Memory B cell (primary cell): Measurements from ENCODE around the gene SRF.
A peak's percentile ranks its signal among the peaks of the same experiment; 100 is the strongest.
"Not testable (repeated sequence)": the region's sequence is repeated elsewhere in the genome, so short reads cannot be mapped to it uniquely, and the experiment has no call there.

Source experiments
- ATAC-seq: fragments of 150-1000 bp; cut with Tn5 transposase; 2 replicates; pipeline ENCODE4 v1.10.0; 2021; ENCODE audit warnings: low read depth, mild to moderate bottlenecking, moderate library complexity
- DNase-seq, 2 donors: peaks; one replicate each; pipeline ENCODE4 v3.0.0; 2022; ENCODE audit warnings: low spot score in 2 of 2
- H3K27ac Mint-ChIP-seq: one replicate; pipeline ENCODE4 v1.8.0; 2022; ENCODE audit warnings: mild to moderate bottlenecking, moderate library complexity, mixed read lengths
- H3K27me3 Mint-ChIP-seq: one replicate; pipeline ENCODE4 v1.8.0; 2022; ENCODE audit warnings: mixed read lengths
- H3K36me3 Mint-ChIP-seq: one replicate; pipeline ENCODE4 v1.8.0; 2022; ENCODE audit warnings: mild to moderate bottlenecking, mixed read lengths
- H3K4me1 Mint-ChIP-seq: one replicate; pipeline ENCODE4 v1.8.0; 2022; ENCODE audit warnings: mixed read lengths
- H3K4me3 Mint-ChIP-seq: one replicate; pipeline ENCODE4 v1.8.0; 2022; ENCODE audit warnings: mild to moderate bottlenecking, moderate library complexity, mixed read lengths
- H3K9me3 Mint-ChIP-seq: one replicate; pipeline ENCODE4 v1.8.0; 2022; ENCODE audit warnings: mixed read lengths

SRF gene

DNA sequence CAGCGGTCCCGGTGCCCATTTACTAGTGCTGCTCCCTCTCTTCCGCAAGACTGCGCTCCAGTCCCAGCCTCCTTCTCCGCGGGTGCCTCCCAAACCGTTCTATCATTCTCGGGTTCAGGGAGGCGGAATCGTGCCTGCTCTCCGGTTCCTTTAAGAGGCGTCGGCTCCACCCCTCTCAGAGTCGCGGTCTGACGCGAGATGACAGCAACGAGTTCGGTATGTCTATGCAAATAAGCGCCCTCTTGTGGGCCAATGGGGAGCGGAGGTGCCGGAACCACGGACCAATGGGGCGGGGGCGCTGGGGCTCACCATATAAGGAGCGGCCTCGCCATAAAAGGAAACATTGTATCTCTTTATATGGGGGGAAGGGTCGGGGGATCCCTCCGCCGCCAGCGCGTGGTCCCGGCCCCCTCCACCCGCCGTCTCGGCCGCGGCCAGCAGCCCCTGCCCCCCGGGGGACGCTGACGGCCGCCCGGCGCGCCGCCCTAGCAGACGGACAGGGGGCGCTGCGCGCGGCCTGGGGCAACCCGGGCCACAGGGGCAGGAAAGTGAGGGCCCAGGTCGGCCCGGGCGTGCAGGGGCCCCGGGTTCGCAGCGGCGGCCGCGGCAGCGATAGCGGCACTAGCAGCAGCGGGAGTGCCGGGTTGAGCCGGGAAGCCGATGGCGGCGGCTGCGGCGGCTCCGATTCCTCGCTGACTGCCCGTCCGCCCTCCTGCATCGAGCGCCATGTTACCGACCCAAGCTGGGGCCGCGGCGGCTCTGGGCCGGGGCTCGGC is at the start of gene SRF:
SRF (plus strand) TSS at position 339 of the 776 bp plus-strand sequence; CDS start at position 727, 388 bp downstream.
- Mint-ChIP-seq H3K9me3 (no peaks in the 10 kb centered on the region), H3K27ac (peak within 1 kb of the TSS; percentile 91), H3K36me3 (peaks cover 1% of the 10 kb centered on the region), H3K4me3 (peak within 1 kb of the TSS; percentile 91), H3K27me3 (no peaks in the 10 kb centered on the region), H3K4me1 (peaks cover 28% of the 10 kb centered on the region)
- peak; percentile 97 to 98 for DNase-seq
- peak; percentile 69 for ATAC-seq

DNA sequence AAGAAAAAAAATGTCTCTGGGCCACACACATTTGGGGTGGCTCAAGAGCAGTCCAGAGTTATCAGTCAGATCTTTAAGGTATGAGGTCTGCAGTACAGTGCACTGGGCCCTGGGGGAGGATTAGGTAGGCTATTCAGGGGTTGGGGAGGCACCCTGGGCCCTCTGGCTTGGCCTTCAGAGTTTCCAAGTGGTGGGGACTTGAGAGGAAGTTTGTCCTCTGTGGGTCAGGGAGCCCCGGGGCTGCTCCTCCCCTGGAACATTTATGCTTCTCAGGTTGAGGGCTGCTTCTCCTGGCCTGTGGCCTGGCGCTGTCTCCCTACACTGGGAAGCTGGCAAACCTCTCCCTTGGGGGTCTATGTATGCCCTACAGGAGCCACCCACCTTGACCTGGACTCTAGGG is 48.9 kb upstream of the SRF start:
- H3K27ac Mint-ChIP-seq = no peak overlapping the region
- H3K27me3 Mint-ChIP-seq = peaks cover 16% of the 10 kb centered on the region
- no peak for DNase-seq
- no peaks in the 10 kb centered on the region for H3K9me3 Mint-ChIP-seq
- H3K4me3 Mint-ChIP-seq = no peak overlapping the region
- ATAC-seq = no peak
- no peaks in the 10 kb centered on the region for H3K4me1 Mint-ChIP-seq
- H3K36me3 Mint-ChIP-seq = no peaks in the 10 kb centered on the region

DNA sequence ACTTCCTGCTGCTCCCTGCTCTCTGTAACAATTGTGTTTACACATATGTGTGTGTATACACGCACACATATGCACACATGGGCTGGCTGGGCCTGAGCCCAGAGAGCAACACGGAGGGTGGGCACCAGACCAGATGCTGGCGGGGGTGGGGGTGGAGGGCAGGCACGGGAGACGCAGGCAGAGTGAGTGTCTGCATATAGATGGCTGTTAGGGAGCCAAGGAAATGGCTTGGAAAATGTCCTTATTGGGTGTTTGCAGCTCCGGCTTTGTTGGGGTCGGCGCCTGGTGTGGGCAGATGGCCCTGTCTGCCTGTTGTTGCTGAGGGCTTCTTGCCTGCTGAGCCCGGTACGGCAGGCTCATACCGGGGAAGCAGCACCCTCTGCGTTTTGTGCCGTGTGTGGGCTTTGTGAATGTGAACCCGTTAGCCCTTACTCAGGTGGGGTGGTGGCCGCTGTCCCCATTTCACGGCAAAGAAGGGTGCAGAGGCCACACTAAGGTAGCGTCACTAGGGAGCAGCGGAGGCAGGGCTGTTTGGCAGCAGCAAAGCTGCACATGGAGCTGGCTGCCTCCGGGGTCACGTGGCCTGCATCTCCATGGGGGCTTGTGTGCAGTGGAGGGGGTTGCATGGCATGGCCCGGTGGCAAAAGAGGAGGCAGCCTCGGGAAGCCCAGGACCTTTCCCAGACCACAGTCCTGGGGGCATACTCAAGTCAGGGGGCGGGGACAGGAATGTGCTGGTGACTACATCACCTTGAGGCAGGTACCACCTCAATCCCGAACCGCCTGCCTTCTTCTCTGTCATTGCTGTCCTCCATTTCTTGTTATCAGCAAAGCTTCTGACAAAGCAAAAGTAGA is 47.4 kb upstream of the SRF start:
- H3K4me1 Mint-ChIP-seq = no peaks in the 10 kb centered on the region
- H3K4me3 Mint-ChIP-seq = no peak overlapping the region
- no peaks in the 10 kb centered on the region for H3K9me3 Mint-ChIP-seq
- H3K27me3 Mint-ChIP-seq = peaks cover 16% of the 10 kb centered on the region
- no peak overlapping the region for H3K27ac Mint-ChIP-seq
- no peaks in the 10 kb centered on the region for H3K36me3 Mint-ChIP-seq
- ATAC-seq = no peak
- no peak for DNase-seq

DNA sequence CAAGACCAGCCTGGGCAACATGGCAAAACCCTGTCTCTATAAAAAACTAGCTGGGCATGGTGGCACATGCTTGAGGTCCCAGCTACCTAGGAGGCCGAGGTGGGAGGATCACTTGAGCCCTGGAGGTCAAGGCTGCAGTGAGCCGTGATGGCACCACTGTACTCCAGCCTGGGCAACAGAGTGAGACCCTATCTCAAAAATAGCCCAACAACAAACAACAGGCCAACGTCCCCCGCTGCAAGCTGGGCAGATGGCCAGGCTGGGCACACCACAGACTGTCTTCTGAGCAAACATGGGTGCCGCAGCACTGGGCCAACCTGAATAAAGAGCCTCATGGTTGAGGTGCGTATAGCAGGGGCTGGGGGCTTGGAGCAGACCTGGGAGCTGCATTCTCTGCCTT is 46.6 kb upstream of the SRF start:
- ATAC-seq = no peak
- H3K27ac Mint-ChIP-seq = no peak overlapping the region
- H3K4me3 Mint-ChIP-seq = no peak overlapping the region
- H3K36me3 Mint-ChIP-seq = no peaks in the 10 kb centered on the region
- no peak for DNase-seq
- H3K27me3 Mint-ChIP-seq = peaks cover 15% of the 10 kb centered on the region
- H3K4me1 Mint-ChIP-seq = no peaks in the 10 kb centered on the region
- H3K9me3 Mint-ChIP-seq = no peaks in the 10 kb centered on the region

DNA sequence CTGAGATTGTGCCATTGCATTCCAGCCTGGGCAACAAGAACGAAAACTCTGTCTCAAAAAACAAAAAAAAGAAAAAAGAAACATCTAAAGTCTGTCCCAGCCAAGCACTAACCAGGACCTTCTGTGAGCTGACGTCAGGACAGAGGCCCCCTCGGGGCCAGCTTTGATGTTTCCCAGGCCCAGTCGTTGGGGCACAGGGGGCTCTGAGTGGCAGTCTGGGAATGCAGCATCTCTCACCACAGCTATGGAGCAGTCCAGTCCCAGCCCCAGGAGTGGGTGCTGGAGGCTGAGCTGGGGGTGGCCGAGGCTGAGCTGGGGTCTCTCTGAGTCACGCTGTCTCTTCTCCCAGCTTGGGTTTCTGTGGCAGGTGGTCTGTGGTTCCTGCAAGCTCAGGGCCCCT is 46.0 kb upstream of the SRF start:
- no peak for ATAC-seq
- peaks cover 19% of the 10 kb centered on the region for H3K27me3 Mint-ChIP-seq
- no peaks in the 10 kb centered on the region for H3K36me3 Mint-ChIP-seq
- no peaks in the 10 kb centered on the region for H3K4me1 Mint-ChIP-seq
- no peak overlapping the region for H3K27ac Mint-ChIP-seq
- H3K9me3 Mint-ChIP-seq = no peaks in the 10 kb centered on the region
- no peak overlapping the region for H3K4me3 Mint-ChIP-seq
- no peak for DNase-seq

DNA sequence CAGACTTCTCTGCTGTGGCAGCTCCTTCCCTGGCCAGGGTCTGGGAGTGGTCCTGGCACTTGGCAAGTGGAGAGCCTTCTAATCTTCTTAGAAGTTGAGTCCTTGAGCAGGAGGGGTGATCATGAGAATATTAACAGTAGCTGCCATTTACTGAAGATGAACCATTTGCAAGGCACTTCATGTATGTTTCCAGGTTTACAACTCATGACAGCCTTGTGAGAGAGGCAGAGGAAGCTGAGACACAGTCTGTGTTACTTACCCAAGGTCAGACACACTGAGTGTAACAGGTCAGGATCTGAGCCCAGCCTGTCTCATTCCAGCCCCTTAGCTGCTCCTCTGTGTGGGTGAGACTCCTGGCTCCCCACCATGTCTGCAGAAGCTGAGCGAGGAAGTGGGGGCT is 45.5 kb upstream of the SRF start:
- H3K4me3 Mint-ChIP-seq = no peak overlapping the region
- H3K9me3 Mint-ChIP-seq = no peaks in the 10 kb centered on the region
- H3K4me1 Mint-ChIP-seq = no peaks in the 10 kb centered on the region
- peaks cover 23% of the 10 kb centered on the region for H3K27me3 Mint-ChIP-seq
- H3K27ac Mint-ChIP-seq = no peak overlapping the region
- DNase-seq (no peak), ATAC-seq (no peak)
- no peaks in the 10 kb centered on the region for H3K36me3 Mint-ChIP-seq

DNA sequence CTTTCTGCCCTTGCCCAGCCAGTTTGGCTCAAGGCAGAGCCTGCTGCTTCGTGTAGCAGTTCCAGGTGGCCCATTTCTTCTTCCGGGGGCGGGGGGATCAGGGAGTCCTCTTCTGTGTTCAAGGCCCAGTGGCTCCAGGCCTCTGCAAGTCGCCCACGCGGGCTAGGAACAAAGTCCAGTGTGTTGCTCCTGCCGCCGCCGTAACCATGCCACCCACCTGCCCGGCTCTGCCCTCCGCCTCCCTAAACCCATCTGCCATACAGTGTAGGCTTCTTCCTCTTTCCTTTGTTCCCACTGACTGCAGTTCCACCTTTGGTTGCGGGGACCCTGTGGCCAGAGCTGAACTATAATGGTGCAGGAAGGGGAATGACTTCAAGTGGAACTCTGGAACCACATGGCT is 43.9 kb upstream of the SRF start:
- no peaks in the 10 kb centered on the region for H3K36me3 Mint-ChIP-seq
- H3K4me1 Mint-ChIP-seq = no peaks in the 10 kb centered on the region
- DNase-seq = no peak
- no peak overlapping the region for H3K4me3 Mint-ChIP-seq
- H3K9me3 Mint-ChIP-seq = no peaks in the 10 kb centered on the region
- no peak for ATAC-seq
- peaks cover 24% of the 10 kb centered on the region for H3K27me3 Mint-ChIP-seq
- no peak overlapping the region for H3K27ac Mint-ChIP-seq

DNA sequence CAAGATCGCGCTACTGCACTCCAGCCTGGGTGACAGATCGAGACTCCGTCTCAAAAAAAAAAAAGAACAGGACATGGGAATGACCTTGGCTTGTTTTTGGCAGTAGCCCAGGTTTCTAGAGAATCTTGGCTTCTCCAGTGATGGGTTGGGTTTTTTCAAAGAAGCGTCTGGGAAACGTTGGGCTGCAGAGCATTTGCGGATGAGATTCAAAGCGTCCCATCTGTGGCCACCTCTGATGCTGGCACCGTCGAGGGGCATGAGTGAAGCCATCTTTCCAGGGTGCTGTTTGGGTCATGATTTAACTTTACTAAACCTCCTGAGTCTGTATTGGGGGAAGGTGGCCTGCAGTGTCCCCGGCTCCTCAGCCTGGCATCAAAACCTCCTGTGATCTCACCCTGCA is 43.2 kb upstream of the SRF start:
- no peak overlapping the region for H3K27ac Mint-ChIP-seq
- no peaks in the 10 kb centered on the region for H3K4me1 Mint-ChIP-seq
- no peaks in the 10 kb centered on the region for H3K9me3 Mint-ChIP-seq
- no peak overlapping the region for H3K4me3 Mint-ChIP-seq
- H3K36me3 Mint-ChIP-seq = no peaks in the 10 kb centered on the region
- DNase-seq = no peak
- no peak for ATAC-seq
- peaks cover 24% of the 10 kb centered on the region for H3K27me3 Mint-ChIP-seq

DNA sequence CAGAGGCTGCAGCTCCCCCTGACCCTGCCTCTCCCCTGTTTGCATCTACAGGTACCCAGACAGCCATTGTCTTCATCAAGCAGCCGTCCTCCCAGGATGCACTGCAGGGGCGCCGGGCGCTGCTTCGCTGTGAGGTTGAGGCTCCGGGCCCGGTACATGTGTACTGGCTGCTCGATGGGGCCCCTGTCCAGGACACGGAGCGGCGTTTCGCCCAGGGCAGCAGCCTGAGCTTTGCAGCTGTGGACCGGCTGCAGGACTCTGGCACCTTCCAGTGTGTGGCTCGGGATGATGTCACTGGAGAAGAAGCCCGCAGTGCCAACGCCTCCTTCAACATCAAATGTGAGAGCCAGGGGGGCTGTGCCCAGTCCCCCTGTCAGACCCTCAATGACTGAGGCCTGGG is 42.1 kb upstream of the SRF start:
- Mint-ChIP-seq H3K27me3 (peaks cover 24% of the 10 kb centered on the region), H3K27ac (no peak overlapping the region)
- ATAC-seq = no peak

DNA sequence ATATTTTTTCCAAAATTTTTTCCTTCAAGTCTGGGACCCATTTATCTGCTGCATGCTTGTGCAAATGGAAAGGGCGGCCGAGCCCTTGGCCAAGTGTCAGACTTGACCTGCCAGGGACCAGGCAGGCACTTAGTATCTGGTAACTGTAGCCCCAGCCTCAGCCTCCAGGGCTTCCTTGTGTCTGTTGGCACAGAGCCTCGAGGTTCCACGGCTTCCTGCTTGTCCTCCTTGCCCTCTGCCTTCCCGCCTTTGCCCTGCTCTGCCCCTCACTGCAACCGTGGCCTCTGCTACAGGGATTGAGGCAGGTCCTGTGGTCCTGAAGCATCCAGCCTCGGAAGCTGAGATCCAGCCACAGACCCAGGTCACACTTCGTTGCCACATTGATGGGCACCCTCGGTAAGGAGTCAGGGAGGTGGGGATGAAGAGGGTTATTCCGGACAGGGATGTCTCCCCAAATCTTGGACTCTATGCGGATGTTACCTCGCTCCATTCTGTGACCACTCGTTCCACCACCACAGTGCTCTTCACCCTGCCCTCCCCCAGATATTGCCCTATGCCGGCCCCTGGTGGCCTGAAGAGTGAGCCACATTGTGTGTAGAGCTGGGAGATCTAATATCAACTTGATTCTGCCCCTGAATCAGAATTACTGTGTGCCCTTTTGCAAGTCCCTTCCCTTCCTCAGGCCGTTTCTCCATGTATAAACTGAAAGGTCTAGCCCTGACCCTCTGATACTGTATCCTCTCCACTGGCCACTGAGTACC is 41.5 kb upstream of the SRF start:
- Mint-ChIP-seq H3K4me3 (no peak overlapping the region), H3K27me3 (peaks cover 24% of the 10 kb centered on the region), H3K36me3 (no peaks in the 10 kb centered on the region), H3K27ac (no peak overlapping the region), H3K9me3 (no peaks in the 10 kb centered on the region), H3K4me1 (no peaks in the 10 kb centered on the region)
- no peak for DNase-seq
- ATAC-seq = peak; percentile 63

More for the DNA sequence above, 42.1 kb upstream of the SRF start:
- no peaks in the 10 kb centered on the region for H3K4me1 Mint-ChIP-seq
- H3K9me3 Mint-ChIP-seq = no peaks in the 10 kb centered on the region
- H3K4me3 Mint-ChIP-seq = no peak overlapping the region
- no peak for DNase-seq
- no peaks in the 10 kb centered on the region for H3K36me3 Mint-ChIP-seq

DNA sequence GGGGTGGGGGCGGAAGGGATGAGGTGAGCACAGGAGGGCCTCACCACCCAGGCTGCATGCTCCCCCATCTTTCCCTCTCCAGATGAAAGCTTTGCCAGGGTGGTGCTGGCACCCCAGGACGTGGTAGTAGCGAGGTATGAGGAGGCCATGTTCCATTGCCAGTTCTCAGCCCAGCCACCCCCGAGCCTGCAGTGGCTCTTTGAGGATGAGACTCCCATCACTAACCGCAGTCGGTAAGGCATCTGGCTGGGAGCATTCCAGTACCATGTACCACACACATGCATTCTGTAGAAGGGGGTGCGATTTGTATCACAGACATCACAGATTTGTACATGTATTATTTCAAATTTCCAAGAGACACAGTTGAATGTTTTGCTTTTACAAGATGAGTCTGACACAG is 40.6 kb upstream of the SRF start:
- ATAC-seq (no peak), DNase-seq (no peak)
- Mint-ChIP-seq H3K9me3 (no peaks in the 10 kb centered on the region), H3K27ac (no peak overlapping the region), H3K27me3 (peaks cover 22% of the 10 kb centered on the region), H3K36me3 (no peaks in the 10 kb centered on the region), H3K4me3 (no peak overlapping the region), H3K4me1 (no peaks in the 10 kb centered on the region)

DNA sequence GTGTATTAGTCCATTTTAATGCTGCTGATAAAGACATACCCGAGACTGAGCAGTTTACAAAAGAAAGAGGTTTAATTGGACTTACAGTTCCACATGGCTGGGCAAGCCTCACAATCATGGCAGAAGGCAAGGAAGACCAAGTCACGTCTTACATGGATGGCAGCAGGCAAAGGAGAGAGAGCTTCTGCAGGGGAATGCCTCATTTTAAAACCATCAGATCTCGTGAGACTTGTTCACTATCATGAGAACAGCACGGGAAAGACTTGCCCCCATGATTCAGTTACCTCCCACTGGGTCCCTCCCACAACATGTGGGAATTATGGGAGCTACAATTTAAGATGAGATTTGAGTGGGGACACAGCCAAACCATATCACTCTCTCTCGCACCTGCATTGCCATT is 39.7 kb upstream of the SRF start:
- not testable (repeated sequence) for H3K27ac Mint-ChIP-seq, H3K4me1 Mint-ChIP-seq, H3K4me3 Mint-ChIP-seq, ATAC-seq, DNase-seq, H3K9me3 Mint-ChIP-seq, H3K36me3 Mint-ChIP-seq
- H3K27me3 Mint-ChIP-seq = peaks cover 19% of the 10 kb centered on the region

DNA sequence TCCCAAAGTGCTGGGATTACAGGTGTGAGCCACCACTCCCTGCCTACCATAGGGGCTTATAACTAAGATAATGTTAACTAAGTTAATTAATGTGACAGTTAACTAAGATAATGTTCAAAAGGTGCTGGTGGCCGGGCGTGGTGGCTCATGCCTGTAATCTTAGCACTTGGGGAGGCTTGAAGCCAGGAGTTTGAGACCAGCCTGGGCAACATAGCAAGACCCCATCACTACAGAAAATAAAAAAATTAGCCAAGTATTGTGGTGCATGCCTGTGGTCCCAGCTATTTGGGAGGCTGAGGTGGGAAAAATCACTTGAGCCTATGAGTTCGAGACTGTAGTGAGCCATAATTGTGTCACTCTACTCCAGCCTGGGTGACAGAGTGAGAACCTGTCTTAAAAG is 32.8 kb upstream of the SRF start:
- no peak for ATAC-seq

DNA sequence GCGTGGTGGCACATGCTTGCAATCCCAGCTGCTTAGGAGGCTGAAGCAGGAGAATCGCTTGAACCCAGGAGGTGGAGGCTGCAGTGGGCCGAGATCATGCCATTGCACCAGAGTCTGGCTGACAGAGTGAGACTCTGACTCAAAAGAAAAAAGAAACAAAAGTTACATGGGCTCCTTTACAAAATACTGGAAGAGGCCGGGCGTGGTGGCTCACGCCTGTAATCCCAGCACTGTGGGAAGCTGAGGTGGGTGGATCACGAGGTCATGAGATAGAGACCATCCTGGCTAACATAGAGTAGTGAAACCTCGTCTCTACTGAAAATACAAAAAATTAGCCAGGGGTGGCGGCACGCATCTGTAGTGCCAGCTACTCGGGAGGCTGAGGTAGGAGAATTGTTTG is 31.1 kb upstream of the SRF start:
- not testable (repeated sequence) for H3K27ac Mint-ChIP-seq, H3K36me3 Mint-ChIP-seq, H3K9me3 Mint-ChIP-seq, H3K4me3 Mint-ChIP-seq, H3K4me1 Mint-ChIP-seq, H3K27me3 Mint-ChIP-seq, DNase-seq, ATAC-seq

More for the DNA sequence above, 32.8 kb upstream of the SRF start:
- DNase-seq = no peak
- H3K27ac Mint-ChIP-seq = no peak overlapping the region
- no peaks in the 10 kb centered on the region for H3K9me3 Mint-ChIP-seq
- H3K36me3 Mint-ChIP-seq = no peaks in the 10 kb centered on the region
- H3K4me1 Mint-ChIP-seq = no peaks in the 10 kb centered on the region
- H3K27me3 Mint-ChIP-seq = no peaks in the 10 kb centered on the region
- no peak overlapping the region for H3K4me3 Mint-ChIP-seq
